Activated T-cell treated with anti-CD3 and anti-CD28 coated beads, Interleukin-2, amount 50 U/mL, for 1 hour (primary cell): Measurements from ENCODE around the gene ATXN1.
"Not testable (repeated sequence)": the region's sequence is repeated elsewhere in the genome, so short reads cannot be mapped to it uniquely, and the experiment has no call there.

Experiments
- DNase-seq: peaks from one replicate; pipeline ENCODE4 v3.0.0-alpha.2; 2020

Gene ATXN1

DNA sequence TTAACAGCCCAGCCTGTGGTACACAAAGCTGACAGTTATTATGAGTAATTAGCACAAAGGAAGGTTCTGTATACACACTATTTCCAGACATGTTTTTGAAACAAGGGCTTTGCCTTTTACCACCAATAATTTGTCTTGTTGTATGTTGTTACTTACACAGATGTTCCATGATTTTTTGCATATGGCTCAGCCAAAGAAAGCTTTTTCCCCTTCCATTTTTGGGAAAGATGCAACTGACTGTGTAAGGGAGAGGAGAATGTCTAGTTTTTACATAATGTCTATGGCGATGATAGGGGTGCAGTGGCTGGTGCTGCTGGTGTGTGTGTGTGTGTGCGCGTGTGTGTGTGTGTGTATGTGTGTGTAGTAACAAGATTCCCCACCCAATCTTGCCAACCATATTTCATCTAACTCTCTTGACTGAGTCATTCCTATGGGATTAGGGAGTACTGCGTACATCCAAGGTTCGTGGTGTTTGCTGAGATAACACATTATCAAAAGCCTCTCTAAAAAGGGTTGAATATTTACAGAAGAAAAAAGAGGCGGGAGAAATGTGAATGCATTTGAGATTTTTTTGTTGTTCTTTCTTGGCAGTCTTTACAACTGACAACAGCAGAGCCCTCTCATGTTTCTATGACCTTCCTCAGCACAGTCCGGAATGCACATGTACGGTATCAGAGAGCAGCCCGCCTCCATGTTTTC lies 330.7 kb downstream of the ATXN1 start:
- DNase-seq = no peak

DNA sequence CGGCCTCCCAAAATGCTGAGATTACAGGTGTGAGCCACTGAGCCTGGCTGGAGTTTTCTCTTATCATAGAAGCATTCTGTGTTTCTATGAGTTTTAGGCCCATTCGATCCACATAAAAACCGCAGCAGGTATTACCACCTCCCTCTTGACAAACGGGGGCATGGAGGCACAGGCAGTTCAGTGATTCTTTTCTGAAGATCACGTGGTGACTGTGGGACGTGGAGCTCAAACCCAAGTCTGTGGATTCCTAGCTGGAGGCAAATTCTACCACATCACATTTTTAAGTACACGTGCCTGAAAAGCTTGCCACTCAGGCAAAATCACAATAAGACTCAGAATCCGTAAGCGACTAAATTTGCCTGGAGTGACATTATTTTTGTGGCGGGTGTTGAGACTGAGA lies 331.6 kb downstream of the ATXN1 start:
- no peak for DNase-seq

DNA sequence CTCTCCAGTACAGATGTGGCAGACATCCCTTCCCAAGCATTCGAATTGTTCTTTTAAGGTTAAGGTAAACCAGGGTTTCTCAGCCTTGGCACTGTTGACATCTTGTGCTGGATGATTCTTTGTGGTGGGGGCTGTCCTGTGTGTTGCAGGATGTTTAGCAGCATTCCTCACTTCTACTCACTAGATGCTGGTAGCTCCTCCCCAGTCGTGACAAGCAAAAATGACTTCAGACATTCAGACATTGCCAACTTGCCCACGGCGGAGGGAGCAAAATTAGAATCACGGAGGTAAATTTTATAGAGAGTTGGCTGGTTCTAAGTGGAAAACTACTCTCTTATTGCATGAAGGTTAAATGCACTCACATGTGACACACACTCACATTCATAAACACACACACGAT lies 334.1 kb downstream of the ATXN1 start:
- DNase-seq = no peak

DNA sequence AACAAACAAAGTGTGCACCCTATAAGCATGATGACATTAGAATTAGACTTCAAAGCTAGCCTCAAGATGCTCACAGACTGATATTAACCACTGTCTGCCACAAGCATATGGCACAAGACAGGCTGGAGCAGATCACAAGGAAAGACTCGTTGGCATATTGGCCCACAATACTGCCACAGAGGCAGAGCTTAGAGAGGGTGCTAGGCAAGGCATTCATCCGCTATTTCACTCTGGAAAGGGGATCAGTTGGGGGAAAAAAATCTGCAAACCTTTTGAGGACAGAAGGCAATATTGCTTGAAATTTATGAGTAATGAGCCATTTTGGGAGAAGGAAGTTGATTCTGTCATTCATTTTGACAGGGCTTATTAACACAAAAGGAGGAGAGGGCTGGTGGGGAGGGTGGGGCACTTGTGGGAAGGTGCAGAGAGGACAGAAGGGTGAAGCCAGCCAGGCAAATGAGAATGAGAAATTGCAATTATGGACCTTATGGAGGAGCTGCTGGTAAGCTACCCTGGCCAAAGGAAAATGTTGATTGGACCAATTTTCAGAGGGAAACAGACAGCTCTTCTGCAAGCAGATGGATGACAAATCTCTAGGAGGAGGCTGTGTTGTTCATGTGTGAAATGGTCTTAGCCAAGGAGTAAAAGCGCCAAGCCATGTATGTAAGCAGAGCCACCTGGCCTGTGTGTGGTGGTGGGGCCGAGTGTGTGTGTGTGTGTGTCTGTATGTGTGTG lies 335.2 kb downstream of the ATXN1 start:
- no peak for DNase-seq

DNA sequence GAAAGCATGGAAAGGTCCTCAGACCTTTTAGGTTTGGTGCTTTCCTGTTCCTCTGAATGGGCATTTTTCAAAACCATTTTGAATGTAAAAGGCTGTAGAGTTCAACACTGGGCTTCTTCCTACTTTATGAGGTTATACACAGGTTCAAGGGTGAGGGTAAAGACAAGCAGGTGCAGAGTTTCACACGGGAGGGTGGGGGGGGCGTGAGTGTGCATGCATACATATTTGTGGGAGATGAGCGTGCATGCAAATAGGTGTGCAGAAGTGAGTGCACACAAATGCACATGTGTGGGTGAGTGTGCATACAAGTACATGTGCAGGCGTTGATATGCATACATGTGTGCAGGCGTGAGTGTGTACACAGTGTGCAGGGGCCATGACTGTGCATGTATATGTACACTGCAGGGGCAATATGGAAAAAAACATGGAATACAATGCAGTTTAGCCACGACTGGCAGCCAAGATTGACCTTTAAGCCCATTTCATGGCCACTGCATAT lies 339.7 kb downstream of the ATXN1 start:
- no peak for DNase-seq

DNA sequence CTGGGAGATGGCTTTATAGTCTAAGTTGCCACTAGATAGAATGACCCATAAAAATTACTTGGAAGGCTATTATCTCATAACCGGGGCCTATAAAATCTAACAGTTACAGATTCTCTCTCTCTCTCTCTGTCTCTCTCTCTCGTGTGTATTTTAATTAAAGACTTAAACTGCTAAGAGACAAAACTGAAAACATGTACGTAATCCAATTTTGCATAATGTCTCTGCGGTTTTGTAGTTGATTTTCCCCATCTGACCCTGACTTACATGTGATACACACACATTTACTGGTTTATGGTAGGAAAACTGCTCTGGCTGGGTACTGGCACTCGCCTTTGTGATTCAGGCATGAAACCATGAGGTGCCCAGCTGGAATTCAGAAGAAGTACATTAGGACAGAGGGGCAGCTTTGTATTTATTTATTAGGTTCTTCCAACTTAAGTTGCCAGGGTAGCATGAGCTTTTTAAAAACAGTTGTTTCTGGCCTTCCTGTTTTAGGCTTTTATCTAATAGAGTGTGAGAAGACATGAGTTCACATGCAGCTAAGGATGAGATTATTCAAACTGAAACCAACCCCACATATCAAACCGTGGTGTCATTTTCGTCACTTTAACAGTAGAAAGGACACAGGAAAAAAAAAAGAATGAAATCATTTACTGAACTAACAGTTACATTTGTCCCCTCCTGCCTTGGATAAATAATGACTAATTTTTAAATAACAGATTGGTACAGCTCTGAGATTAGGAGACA lies 340.4 kb downstream of the ATXN1 start:
- DNase-seq = peak; percentile 52

DNA sequence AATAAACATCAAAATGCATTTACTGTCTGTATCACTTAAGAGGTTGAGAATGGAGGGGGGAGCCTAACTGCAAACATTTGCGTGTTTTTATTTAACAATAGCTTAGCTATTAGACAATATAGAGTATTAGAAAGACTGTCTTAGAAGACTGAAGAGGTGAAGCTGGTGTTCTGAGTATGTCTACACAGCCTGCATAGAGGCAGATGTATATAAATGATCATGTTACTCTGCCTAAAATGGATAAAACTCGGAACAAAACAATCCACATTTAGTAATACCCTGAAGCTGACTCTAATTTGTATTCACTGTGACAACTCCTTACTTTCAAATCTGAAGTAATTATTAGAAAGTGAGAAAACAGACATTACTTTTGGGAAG lies 340.9 kb downstream of the ATXN1 start:
- no peak for DNase-seq

DNA sequence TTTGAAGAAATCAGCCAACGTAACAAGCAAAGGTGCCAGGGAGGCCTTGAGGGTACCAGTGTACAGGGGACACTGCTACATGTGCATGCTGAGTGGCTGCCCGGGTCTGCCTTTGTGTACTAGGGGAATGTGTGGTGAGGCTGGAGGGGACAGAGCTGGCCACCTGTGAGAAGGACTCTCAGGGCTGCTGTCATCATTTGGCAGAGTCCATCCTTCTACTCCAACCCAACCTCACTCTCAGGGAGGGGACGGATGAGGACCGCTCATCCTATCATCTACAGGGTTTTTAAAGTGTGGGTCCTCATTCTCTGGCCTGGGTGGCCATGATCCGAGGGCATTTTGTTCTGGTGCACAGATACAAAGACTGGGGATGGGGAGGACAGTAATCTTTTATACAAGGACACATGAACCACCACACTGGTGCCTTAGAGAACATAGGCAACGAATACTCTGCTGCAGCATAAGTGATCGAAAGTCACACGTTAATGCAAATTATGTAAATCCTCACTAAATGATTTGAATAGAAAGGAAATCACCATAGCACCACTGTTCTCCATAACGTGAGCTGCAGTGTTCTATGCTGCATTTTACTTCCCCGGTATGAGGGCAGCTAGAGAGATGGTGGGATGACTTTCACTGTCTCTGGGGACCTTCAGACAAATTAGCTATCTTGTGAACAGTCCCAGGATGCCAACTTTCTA lies 341.5 kb downstream of the ATXN1 start:
- no peak for DNase-seq

DNA sequence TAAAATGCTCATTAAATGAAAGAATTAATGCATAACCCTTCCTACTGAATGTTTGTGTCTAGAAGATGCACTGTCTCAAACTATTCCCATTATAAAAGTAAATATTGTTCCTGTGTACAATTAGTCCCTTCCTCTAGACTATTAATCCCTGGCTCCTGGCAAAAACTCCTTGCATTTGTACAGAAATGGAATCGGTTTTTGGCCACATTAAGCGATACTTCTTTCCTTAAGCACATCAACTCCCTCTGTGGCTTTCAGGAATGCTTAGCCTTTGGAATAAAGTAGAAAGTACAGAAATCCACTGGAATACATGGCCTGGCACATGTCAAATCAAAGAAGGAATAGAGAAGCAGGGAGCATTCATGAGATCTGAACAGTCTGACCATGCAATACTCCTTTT lies 343.1 kb downstream of the ATXN1 start:
- no peak for DNase-seq

DNA sequence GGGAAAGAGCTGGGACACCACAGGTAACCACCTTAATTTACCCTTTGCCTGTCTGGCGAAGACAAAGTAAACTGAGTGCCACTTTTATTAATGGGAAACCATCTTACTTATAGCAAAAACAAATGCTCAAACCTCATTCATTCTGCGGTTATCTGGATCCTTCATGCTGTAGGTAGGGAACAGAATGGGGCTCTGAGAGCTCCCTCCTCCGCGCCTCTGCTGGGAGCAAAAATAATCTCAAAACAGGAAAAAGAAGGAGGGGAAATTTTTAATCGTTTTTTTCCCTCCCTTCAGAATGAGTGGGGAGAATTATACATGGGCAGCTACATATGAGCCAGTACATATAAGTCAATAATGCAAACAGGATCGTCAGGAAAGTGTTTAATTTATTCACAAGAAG lies 345.6 kb downstream of the ATXN1 start:
- DNase-seq = no peak

DNA sequence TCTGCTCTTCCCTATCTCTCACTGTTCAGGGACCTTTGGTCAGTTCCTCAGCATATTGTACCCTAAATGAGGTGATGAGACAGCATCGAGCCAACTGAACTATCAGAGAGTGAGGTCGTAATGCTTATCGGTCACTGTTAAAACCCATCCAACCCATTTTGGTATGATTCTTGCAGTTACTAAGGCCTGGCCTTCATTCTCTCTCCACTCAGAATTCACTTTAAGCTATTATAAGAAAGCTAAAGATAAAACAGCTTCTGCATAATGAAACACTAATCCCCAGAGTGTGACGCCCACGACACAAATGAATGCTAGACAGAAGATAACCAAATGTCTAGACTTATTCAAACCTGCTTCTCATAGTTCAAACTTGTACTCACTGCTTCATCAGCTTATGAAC lies 347.1 kb downstream of the ATXN1 start:
- no peak for DNase-seq

DNA sequence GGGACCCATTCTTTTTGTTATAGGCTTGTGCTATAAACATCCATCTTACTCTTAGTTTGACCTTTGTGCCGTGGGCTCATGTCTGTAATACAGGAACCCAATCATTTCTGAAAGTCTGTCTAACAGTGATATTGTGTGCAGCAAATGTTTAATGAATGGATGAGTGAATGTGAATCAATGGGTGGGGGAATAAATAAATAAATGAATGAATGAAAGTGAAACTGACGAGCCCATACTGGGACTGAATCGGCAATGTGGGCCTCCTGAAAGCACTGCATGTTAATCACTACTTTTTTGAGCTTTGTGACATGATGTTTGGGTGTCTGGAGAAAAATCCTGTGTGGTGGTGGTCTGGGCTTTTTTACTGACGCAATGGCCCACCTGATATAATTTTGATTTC lies 347.9 kb downstream of the ATXN1 start:
- DNase-seq = no peak

DNA sequence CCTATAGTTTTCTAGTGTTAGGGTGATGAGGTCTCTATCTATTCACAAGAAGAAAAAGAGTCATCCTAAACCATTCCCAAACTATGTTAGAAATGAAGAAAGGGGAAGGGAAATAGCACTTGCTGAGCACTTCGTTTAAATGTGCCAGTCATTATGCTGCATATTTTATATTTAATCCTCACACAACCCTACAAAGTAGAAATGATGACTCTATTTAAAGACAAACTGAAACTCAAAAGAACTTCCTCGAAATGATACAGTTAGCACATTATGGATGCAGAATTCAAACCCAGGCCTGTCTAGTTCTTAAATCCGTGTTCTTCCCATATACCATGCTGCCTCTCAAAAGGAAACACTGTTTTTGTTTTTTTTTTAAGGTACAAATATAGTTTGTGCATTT lies 348.3 kb downstream of the ATXN1 start:
- DNase-seq = no peak

DNA sequence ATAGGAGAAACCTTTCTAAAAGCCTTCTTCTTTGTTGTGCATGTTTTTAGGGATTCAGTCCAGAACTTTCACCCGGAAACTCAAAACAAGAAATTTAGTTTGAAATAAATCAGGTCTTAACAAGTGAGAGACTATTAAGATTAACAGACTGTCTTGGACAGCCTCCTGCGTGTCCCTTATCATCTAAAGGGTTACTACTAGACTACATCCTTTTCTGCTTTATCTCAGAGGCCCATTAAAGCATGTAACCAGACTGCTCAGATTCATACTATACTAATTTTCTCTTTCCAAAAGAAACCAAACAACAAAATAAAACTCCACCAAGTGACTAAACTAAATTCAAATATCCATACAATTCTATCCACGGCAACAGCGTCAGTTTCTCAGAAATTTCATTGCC lies 349.1 kb downstream of the ATXN1 start:
- DNase-seq = no peak

DNA sequence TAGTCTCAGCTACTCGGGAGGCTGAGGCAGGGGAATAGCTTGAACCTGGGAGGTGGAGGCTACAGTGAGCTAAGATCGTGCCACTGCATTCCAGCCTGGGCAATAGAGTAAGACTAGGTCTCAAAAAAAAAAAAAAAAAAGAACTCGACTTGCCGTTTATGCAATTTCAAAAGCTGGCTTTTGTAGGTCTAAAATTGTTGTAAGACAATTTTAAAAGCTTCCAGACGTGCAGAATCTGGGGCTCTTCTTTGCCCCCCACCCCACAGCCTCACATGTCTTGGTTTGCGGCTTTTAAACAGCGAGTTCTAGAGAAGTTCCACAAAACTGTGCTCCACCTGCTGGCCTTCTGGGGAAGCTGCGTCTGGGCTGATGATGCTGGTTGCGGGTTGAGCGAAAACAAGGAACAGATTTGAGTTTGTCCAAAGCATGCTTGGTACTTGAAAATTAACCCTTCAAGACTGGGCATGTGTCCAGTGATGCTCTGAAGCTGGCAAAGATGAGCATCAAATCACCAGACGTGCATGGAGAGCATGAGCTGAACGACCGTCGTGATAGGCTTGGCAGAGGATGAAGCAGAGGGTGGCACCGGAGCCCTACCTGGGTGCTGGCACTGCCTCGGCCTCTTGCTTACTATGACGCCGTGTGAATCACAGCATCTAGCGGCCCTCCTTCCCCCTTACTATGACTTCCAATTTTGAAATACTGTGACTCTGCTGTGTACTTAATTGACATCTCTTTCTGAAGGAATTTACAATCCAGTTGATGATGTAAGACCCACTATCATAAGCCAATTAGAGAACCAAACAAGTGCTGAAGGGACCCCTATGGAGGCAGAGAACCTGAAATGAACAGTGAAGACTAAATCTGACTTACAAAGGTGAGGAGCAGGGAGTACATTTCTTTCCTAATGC lies 351.5 kb downstream of the ATXN1 start:
- peak; percentile 60 for DNase-seq

DNA sequence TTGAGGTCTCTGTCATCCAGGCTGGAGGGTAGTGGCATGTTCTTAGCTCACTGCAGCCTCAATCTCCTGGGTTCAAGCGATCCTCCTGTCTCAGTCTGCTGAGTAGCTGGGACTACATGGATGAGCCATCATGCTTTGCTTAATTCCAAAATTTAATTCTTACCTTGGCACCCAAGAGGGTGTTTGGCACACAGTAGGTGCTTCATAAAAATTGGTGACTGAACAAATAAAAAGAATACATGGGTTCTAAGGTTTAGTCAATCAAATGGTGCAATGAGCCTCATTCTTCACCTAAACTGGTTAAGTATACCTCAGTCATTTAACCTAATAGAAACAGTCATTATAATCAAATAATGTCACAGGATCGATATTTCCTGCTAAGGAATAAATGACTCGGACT lies 352.5 kb downstream of the ATXN1 start:
- no peak for DNase-seq

DNA sequence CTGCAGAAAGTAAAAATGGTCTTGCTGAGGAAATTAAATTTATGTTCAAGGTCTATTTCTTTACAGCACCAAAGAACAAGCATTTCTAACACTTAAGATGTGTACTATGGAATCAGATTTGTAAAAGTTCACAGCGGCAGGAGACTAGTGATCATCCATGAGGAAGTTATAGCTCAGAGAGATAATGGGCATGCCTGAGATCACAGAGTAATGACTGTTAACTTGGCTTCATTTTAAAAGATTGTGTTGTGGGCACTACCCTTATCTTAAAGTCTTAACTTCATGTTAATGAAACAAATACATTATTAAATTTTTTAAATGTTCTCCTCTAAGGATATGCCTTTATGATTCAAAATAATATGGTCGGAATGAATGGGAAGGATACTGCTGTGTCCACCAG lies 354.3 kb downstream of the ATXN1 start:
- DNase-seq = no peak

DNA sequence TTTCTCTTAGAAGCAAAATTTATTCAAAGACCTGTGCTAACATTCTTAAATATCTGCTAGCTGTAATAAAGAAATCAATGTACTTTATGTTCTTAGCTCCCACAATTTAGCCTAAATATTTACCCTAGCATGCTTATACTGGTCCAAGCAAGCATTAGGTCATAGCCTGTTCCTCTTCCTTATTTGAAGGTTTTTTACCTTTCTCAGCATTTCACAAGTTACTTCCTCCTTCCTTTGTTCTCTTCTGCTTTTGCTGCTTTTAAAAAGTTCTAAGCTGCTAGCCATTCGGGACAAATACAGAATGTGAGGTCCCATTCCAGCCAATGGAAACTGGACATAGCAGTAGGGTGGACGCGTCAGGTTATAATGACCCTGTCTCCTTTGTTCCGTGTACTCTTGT lies 354.7 kb downstream of the ATXN1 start:
- DNase-seq = not testable (repeated sequence)

DNA sequence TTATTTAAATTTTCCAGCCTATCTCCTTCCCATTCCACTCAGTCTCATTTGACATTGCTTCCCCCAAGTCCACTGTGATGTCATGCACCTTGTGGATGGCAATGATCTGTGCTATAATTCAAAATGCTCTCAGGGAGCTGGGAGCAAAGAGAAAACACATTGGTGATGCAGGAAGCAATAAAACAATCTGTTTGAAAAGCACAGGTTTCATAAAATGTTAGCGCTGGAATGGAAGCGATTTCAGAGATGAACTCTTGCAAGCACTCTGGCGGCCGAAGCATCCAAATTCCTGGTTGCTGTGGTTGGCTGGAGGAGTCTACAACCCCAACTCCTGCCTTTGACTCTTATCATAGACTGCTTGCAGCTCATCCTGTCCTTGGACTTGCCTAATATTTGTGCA lies 355.9 kb downstream of the ATXN1 start:
- no peak for DNase-seq

DNA sequence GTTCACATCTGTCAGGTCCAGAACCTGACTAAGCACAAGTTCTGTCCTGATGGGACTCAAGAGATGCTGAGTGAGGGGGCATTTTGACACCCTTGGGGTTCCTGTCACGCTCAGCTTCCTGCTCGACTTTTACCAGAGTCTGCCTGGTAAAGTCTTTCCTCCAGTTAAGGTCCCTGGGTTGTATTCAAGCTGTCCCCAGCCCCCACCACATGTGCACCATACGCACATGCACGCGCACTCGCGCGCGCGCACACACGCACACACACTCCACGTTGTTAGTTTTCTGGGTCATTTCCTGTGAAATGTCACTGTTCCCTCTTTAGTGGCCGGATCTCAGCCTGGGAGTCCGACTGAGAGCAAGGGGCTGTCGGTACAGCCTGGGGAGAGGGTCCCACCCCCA lies 356.8 kb downstream of the ATXN1 start:
- no peak for DNase-seq

DNA sequence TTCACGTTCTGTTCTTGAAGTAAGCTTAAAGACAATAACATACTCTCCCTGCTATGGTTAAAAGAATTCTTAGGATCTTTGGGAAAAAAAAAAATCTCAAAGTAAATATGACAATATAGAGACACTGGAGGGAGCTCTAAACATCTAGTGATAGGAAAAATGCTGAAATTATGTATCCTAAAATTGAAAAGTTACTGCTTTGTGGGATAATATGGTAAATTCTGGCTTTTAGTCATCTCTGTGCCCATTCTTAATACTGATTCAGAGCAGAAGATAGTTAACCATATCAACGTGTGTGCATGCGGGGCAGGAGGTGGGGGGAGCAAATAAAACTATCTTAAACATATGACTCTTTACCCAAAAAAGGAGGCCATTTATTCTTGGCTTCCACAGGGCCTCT lies 357.4 kb downstream of the ATXN1 start:
- DNase-seq = no peak

DNA sequence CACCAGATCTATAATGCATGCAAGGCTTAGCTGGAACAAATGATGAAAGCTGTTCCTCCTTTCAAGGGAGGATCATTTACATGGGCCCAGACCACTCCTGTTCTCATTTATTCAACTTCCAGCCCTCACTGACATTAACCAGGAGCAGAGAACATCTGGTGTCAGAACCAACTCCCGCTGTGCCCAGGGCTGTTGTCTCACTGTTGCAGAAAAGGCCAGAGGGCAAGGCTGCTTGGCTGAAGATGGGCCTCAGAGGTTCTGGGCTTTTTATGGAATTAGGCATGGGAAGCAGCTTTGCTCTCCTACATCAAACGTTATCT lies 358.7 kb downstream of the ATXN1 start:
- no peak for DNase-seq
